ENCODE data around the gene GPR85.

The GPR85 gene

DNA sequence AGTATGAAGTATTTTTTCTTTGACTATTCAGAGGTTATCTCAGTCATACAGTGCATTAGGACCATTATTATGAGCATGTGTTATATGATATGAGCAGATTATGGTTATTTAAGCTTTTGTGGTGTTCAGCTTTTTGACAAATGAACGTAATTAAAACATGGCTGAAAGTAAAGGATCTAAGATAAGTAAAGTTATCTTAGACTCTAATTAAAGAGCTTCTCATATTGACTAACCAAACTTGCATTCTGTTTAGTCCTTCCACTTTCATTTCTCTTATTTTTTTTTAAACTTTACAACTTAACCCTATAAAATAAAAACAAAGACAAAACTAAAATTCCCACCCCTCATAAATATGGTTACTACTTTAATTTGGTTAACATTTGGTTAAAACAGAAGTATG, 6.9 kb upstream of the GPR85 start:
- H3K27ac ChIP-seq (ENCODE audit: poor library complexity, severe bottlenecking), result no peak overlapping the region
- H3K9me3 ChIP-seq (ENCODE audit: severe bottlenecking), result no peaks in the 10 kb centered on the region
- ATAC-seq (ENCODE audit: low read depth) (no peak), DNase-seq (ENCODE audit: low spot score) (no peak)
- TF ChIP-seq, protein P1, sequence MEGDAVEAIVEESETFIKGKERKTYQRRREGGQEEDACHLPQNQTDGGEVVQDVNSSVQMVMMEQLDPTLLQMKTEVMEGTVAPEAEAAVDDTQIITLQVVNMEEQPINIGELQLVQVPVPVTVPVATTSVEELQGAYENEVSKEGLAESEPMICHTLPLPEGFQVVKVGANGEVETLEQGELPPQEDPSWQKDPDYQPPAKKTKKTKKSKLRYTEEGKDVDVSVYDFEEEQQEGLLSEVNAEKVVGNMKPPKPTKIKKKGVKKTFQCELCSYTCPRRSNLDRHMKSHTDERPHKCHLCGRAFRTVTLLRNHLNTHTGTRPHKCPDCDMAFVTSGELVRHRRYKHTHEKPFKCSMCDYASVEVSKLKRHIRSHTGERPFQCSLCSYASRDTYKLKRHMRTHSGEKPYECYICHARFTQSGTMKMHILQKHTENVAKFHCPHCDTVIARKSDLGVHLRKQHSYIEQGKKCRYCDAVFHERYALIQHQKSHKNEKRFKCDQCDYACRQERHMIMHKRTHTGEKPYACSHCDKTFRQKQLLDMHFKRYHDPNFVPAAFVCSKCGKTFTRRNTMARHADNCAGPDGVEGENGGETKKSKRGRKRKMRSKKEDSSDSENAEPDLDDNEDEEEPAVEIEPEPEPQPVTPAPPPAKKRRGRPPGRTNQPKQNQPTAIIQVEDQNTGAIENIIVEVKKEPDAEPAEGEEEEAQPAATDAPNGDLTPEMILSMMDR (IDR thresholded peaks at IDR 0.05; ENCODE audit: poor library complexity, severe bottlenecking), result no peak
- H3K36me3 ChIP-seq (ENCODE audit: low read depth), result no peaks in the 10 kb centered on the region
- no peaks in the 10 kb centered on the region for H3K4me1 ChIP-seq (ENCODE audit: insufficient read depth, poor library complexity, severe bottlenecking)
- no peaks in the 10 kb centered on the region for H3K27me3 ChIP-seq (ENCODE audit: insufficient read depth, poor library complexity, severe bottlenecking)
- H3K4me3 ChIP-seq (ENCODE audit: severe bottlenecking), result no peak overlapping the region

DNA sequence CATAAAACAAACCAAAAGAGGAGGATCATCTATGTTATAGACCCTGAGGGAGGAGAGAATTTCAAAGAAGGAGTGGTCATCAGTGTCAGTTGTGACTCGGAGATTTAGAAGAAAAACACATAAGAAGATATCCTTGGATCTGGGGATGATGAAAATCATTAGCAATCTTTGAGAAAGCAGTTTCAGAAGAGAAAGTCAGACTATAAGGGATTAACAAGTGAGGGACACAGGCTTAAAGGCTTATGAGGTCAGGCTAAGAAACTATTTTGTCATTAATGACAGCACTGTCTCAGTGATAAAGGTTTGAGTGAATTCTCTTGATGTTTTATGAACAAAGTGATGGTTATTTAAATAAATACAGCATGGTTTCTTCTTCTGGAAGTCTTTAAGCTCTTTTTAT, 6.1 kb upstream of the GPR85 start:
- Histone ChIP-seq H3K36me3 (ENCODE audit: low read depth) (no peaks in the 10 kb centered on the region), H3K9me3 (ENCODE audit: severe bottlenecking) (no peaks in the 10 kb centered on the region), H3K4me3 (ENCODE audit: severe bottlenecking) (no peak overlapping the region), H3K27ac (ENCODE audit: poor library complexity, severe bottlenecking) (no peak overlapping the region), H3K4me1 (ENCODE audit: insufficient read depth, poor library complexity, severe bottlenecking) (no peaks in the 10 kb centered on the region), H3K27me3 (ENCODE audit: insufficient read depth, poor library complexity, severe bottlenecking) (no peaks in the 10 kb centered on the region)
- ATAC-seq (ENCODE audit: low read depth) (no peak), DNase-seq (ENCODE audit: low spot score) (no peak)
- TF ChIP-seq, protein P1 (IDR thresholded peaks at IDR 0.05; ENCODE audit: poor library complexity, severe bottlenecking), result no peak

DNA sequence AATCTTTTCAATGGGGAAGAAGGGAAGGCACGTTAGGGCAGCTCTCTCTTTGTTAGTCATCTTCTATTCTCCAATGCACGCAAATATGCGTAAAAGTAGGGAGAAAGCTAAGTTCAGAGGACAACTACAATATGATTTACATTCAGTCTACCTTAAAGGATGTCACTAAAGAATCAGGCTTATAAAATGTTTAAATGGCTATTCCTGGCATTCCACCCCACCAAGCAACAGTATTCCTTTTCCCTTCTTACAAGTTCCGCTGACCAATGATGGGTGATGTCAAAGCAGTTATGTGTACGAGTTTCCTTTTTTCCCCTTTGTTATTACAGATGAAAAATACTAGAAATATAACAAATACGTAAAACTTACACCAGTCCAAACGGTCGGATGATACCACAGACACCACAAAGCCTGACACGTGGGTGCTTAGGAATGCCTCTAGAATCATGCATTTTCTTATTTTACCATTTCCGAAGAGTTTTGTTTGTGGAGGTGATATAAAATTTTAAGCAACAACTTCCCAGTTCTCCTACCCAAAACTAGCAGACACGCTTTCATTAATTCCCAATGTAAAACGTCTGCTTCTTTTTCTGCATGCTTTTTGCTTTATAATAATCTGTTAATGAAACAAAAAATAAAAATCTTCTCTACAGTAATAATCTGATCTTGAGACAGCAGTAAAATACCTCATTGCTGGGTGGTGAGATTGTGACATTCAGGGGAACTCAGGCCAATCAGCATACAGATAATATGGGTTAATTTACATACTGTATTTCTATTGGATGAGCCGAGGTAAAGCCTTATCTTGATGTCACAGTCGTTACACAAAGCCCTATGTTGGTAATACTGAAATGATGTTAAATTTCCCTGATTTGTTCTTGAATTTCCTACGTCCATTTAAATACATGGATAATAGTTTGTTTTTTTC, 708 bp upstream of the GPR85 start:
- DNase-seq (ENCODE audit: low spot score), result no peak
- Histone ChIP-seq H3K36me3 (ENCODE audit: low read depth) (no peaks in the 10 kb centered on the region), H3K27me3 (ENCODE audit: insufficient read depth, poor library complexity, severe bottlenecking) (peaks cover 7% of the 10 kb centered on the region), H3K9me3 (ENCODE audit: severe bottlenecking) (no peaks in the 10 kb centered on the region), H3K4me1 (ENCODE audit: insufficient read depth, poor library complexity, severe bottlenecking) (peaks cover 7% of the 10 kb centered on the region), H3K4me3 (ENCODE audit: severe bottlenecking) (peak overlapping the region; percentile 46), H3K27ac (ENCODE audit: poor library complexity, severe bottlenecking) (peak overlapping the region; percentile 59)
- TF ChIP-seq, protein P1 (IDR thresholded peaks at IDR 0.05; ENCODE audit: poor library complexity, severe bottlenecking), result no peak
- ATAC-seq (ENCODE audit: low read depth), result peak; percentile 78

DNA sequence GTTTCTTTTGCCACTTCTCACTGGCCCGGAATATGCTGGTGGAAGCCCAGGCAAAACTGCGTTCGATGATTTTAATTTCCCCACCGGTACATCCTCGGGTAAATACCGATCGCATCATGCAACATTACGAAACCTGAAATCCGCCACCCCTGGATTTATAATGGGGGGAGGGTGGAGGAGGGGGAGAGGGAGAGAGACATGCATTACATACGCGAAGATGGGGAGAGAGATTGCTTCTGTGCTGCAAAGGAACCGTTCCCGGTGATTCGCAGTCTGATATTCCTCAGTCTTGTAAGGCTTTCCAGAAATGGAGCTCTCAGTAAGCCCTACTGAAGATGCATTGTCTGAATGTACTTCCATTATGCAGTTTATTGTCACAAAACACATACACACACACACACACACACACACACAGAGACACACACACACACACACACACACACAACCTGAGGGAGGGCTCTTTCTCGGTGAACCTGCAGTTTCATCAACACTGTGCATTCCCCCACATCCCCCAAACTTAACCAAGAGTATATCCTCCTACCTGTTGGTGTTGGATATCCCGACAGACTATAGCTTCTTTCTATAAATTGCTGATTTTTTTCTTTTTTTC, 741 bp downstream of the GPR85 start:
- Histone ChIP-seq H3K4me1 (ENCODE audit: insufficient read depth, poor library complexity, severe bottlenecking) (peaks cover 7% of the 10 kb centered on the region), H3K27ac (ENCODE audit: poor library complexity, severe bottlenecking) (peak overlapping the region; percentile 59), H3K27me3 (ENCODE audit: insufficient read depth, poor library complexity, severe bottlenecking) (peaks cover 7% of the 10 kb centered on the region), H3K9me3 (ENCODE audit: severe bottlenecking) (no peaks in the 10 kb centered on the region), H3K4me3 (ENCODE audit: severe bottlenecking) (peak overlapping the region; percentile 11), H3K36me3 (ENCODE audit: low read depth) (no peaks in the 10 kb centered on the region)
- TF ChIP-seq, protein P1 (IDR thresholded peaks at IDR 0.05; ENCODE audit: poor library complexity, severe bottlenecking), result no peak
- ATAC-seq (ENCODE audit: low read depth) (no peak), DNase-seq (ENCODE audit: low spot score) (no peak)

All from RWPE2 (cell line).